Liver (tissue), 9 donors: Measurements from ENCODE around the gene CELF3. TPM values are rescaled to one million over a fixed set of nuclear protein-coding genes. Genes with fewer than 3 reads are reported as not detected.

Experiments used
- DNase-seq: peaks from one replicate; pipeline ENCODE4 v3.0.0-alpha.2; 2017; ENCODE audit warnings: low spot score
- H3K27ac ChIP-seq, 2 donors: one replicate each; pipeline ENCODE4 v1.7.0; 2013; ENCODE audit warnings: inconsistent platforms in 2 of 2, low read length in 2 of 2, control low read depth in 1 of 2, low read depth in 1 of 2, mild to moderate bottlenecking in 1 of 2
- H3K27me3 ChIP-seq, 4 donors: one replicate each; pipeline versions ENCODE4 v1.6.1 to v1.7.0; 2013; ENCODE audit warnings: low read length in 3 of 4, inconsistent platforms in 1 of 4, mild to moderate bottlenecking in 1 of 4, moderate library complexity in 1 of 4; ENCODE audit not compliant: control insufficient read depth in 4 of 4, insufficient read depth in 4 of 4
- H3K36me3 ChIP-seq, 4 donors: one replicate each; pipeline versions ENCODE4 v1.6.1 to v1.7.0; 2013; ENCODE audit warnings: low read length in 3 of 4, mild to moderate bottlenecking in 3 of 4, low read depth in 1 of 4, moderate library complexity in 1 of 4; ENCODE audit not compliant: control insufficient read depth in 4 of 4, insufficient read depth in 3 of 4
- H3K4me1 ChIP-seq, 4 donors: one replicate each; pipeline versions ENCODE4 v1.6.1 to v1.7.0; 2013; ENCODE audit warnings: low read length in 3 of 4, mild to moderate bottlenecking in 3 of 4, moderate library complexity in 1 of 4; ENCODE audit not compliant: control insufficient read depth in 4 of 4, insufficient read depth in 4 of 4
- H3K4me3 ChIP-seq, 3 donors: one replicate each; pipeline versions ENCODE4 v1.6.1 to v1.7.0; 2013; ENCODE audit warnings: low read length in 3 of 3, control low read depth in 1 of 3, low read depth in 1 of 3, mild to moderate bottlenecking in 1 of 3
- H3K9ac ChIP-seq, 2 donors: one replicate each; pipeline ENCODE4 v1.7.0; 2013; ENCODE audit warnings: low read length in 2 of 2, mild to moderate bottlenecking in 2 of 2, moderate library complexity in 2 of 2, control low read depth in 1 of 2, low read depth in 1 of 2
- H3K9me3 ChIP-seq, 4 donors: one replicate each; pipeline versions ENCODE4 v1.6.1 to v1.7.0; 2013; ENCODE audit warnings: low read length in 3 of 4; ENCODE audit not compliant: control insufficient read depth in 4 of 4
- ATF3 ChIP-seq: IDR thresholded peaks from 2 replicates; pipeline ENCODE4 v1.6.1; 2016; ENCODE audit warnings: antibody characterized with exemption
- CTCF ChIP-seq: fragments of 150-350 bp; IDR thresholded peaks from 2 replicates; pipeline ENCODE4 v1.5.1; 2017; ENCODE audit warnings: improper control_type of control experiment, low read depth, low read length; ENCODE audit not compliant: missing input control
- EGR1 ChIP-seq, 2 donors: IDR thresholded peaks; 2 replicates each; pipeline ENCODE4 v1.6.1; 2016 to 2018; ENCODE audit warnings: antibody characterized with exemption in 2 of 2, low read depth in 2 of 2
- FOXA2 ChIP-seq: IDR thresholded peaks from 2 replicates; pipeline ENCODE4 v1.6.1; 2016; ENCODE audit warnings: antibody characterized with exemption
- GABPA ChIP-seq, 2 donors: IDR thresholded peaks in 1 of 2; conservative IDR thresholded peaks in 1 of 2; 2 replicates each; pipeline ENCODE4 v1.6.1; 2016; ENCODE audit warnings: antibody characterized with exemption in 2 of 2, mild to moderate bottlenecking in 1 of 2, moderate library complexity in 1 of 2
- HNF4A ChIP-seq, 2 donors: conservative IDR thresholded peaks; 2 replicates each; pipeline ENCODE4 v1.6.1; 2016; ENCODE audit warnings: antibody characterized with exemption in 2 of 2, mild to moderate bottlenecking in 2 of 2
- HNF4G ChIP-seq: IDR thresholded peaks from 2 replicates; pipeline ENCODE4 v1.6.1; 2016; ENCODE audit warnings: antibody characterized with exemption
- JUND ChIP-seq, 2 donors: IDR thresholded peaks; 2 replicates each; pipeline ENCODE4 v1.6.1; 2016; ENCODE audit warnings: antibody characterized with exemption in 2 of 2
- MAX ChIP-seq: IDR thresholded peaks from 2 replicates; pipeline ENCODE4 v1.6.1; 2016; ENCODE audit warnings: antibody characterized with exemption
- NR2F2 ChIP-seq: IDR thresholded peaks from 2 replicates; pipeline ENCODE4 v1.6.1; 2016; ENCODE audit warnings: antibody characterized with exemption
- RAD21 ChIP-seq, 2 donors: IDR thresholded peaks; 2 replicates each; pipeline ENCODE4 v1.6.1; 2016; ENCODE audit warnings: antibody characterized with exemption in 2 of 2, mild to moderate bottlenecking in 2 of 2
- RXRA ChIP-seq, 2 donors: IDR thresholded peaks; 2 replicates each; pipeline ENCODE4 v1.6.1; 2017 to 2018; ENCODE audit warnings: antibody characterized with exemption in 2 of 2, mild to moderate bottlenecking in 1 of 2
- SP1 ChIP-seq: IDR thresholded peaks from 2 replicates; pipeline ENCODE4 v1.6.1; 2018; ENCODE audit warnings: antibody characterized with exemption, mild to moderate bottlenecking
- TAF1 ChIP-seq: conservative IDR thresholded peaks from 2 replicates; pipeline ENCODE4 v1.6.1; 2016; ENCODE audit warnings: antibody characterized with exemption, mild to moderate bottlenecking
- YY1 ChIP-seq: IDR thresholded peaks from 2 replicates; pipeline ENCODE4 v1.6.1; 2016; ENCODE audit warnings: antibody characterized with exemption, mild to moderate bottlenecking
- WGBS: extraction: QIAGEN DNeasy Blood & Tissue Kit; methylation state at CpG from one replicate; pipeline ENCODE4 v1.1.7; 2013; 5-methylcytosine and 5-hydroxymethylcytosine counted together
- polyA plus RNA-seq, 2 donors: library from polyadenylated mRNA; stranded (reverse) in 1 of 2; unstranded in 1 of 2; fragments of 200-250 nt in 1 of 2; fragments of >200 nt in 1 of 2; fragmentation: Nextera tagmentation in 1 of 2; extraction: Ambion mirVana in 1 of 2; gene quantifications; one replicate each; pipeline versions ENCODE4 v1.2.1 to v1.2.3, GENCODE V29; 2013 to 2015
- total RNA-seq, 2 donors: library from RNA; depleted of rRNA; stranded (reverse); fragments of >200 nt; gene quantifications; one replicate each; pipeline ENCODE4 v1.2.3, GENCODE V29; 2014
- TF ChIP-seq, protein P1 (sequence below): IDR thresholded peaks from 2 replicates; pipeline ENCODE4 v1.6.1; 2016; ENCODE audit warnings: antibody characterized with exemption, mild to moderate bottlenecking
- donor health status: healthy.
- donor health status: healthy.
- donor health status: healthy.
- donor health status: healthy.
- donor health status: healthy.

Gene CELF3
- total and polyA plus RNA-seq, 4 donors = 0.28 TPM; not detected in 3

GRCh38 chr1:151680826-151681225 lies 35.8 kb downstream of the CELF3 start:
- Histone ChIP-seq H3K9ac (no peak overlapping the region), H3K4me3 (no peak overlapping the region), H3K27ac (no peak overlapping the region), H3K9me3 (no peaks in the 10 kb centered on the region), H3K4me1 (no peaks in the 10 kb centered on the region), H3K27me3 (no peaks in the 10 kb centered on the region), H3K36me3 (peaks cover 0 to 14% (median 3%) of the 10 kb centered on the region in 4 donors)
- TF ChIP-seq, protein P1, sequence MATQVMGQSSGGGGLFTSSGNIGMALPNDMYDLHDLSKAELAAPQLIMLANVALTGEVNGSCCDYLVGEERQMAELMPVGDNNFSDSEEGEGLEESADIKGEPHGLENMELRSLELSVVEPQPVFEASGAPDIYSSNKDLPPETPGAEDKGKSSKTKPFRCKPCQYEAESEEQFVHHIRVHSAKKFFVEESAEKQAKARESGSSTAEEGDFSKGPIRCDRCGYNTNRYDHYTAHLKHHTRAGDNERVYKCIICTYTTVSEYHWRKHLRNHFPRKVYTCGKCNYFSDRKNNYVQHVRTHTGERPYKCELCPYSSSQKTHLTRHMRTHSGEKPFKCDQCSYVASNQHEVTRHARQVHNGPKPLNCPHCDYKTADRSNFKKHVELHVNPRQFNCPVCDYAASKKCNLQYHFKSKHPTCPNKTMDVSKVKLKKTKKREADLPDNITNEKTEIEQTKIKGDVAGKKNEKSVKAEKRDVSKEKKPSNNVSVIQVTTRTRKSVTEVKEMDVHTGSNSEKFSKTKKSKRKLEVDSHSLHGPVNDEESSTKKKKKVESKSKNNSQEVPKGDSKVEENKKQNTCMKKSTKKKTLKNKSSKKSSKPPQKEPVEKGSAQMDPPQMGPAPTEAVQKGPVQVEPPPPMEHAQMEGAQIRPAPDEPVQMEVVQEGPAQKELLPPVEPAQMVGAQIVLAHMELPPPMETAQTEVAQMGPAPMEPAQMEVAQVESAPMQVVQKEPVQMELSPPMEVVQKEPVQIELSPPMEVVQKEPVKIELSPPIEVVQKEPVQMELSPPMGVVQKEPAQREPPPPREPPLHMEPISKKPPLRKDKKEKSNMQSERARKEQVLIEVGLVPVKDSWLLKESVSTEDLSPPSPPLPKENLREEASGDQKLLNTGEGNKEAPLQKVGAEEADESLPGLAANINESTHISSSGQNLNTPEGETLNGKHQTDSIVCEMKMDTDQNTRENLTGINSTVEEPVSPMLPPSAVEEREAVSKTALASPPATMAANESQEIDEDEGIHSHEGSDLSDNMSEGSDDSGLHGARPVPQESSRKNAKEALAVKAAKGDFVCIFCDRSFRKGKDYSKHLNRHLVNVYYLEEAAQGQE = no peak
- TF ChIP-seq ATF3 (no peak), FOXA2 (no peak), GABPA (IDR thresholded peaks at IDR 0.05 in 1 of 2, conservative IDR thresholded peaks at IDR 0.05 in 1 of 2) (no peak), HNF4G (no peak), EGR1 (IDR thresholded peaks at IDR 0.05; ENCODE audit: low read depth in 2 of 2) (no peak), TAF1 (no peak), SP1 (no peak), RXRA (IDR thresholded peaks at IDR 0.05) (no peak), HNF4A (conservative IDR thresholded peaks at IDR 0.05) (no peak), NR2F2 (no peak), CTCF (no peak), RAD21 (IDR thresholded peaks at IDR 0.05) (no peak), YY1 (no peak), JUND (IDR thresholded peaks at IDR 0.05) (no peak), MAX (no peak)
- DNase-seq = no peak
- WGBS = 69% methylated on average over 3 of the region's 3 CpGs

DNA sequence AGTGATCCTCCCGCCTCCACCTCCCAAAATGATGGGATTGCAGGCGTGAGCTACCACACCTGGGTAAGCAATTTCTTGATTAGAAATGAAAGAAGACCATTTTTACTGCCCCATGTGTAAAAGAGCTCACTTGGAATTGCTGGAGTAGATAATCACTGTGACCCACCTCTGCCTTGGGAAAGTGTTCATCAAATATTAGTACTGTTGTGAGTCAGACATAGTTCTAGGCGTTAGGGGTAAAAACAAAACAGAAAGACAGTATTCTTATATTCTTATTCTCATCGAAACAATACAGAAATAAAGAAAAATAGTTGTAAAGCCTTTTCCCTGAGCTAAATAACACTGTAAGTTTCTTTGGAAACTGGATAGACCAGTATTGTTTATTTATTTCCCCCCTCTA lies 36.2 kb downstream of the CELF3 start:
- Histone ChIP-seq H3K9ac (no peak overlapping the region), H3K27me3 (no peaks in the 10 kb centered on the region), H3K4me3 (no peak overlapping the region), H3K9me3 (no peaks in the 10 kb centered on the region), H3K4me1 (no peaks in the 10 kb centered on the region), H3K27ac (no peak overlapping the region), H3K36me3 (peaks cover 0 to 14% (median 3%) of the 10 kb centered on the region in 4 donors)
- TF ChIP-seq MAX (no peak), ATF3 (no peak), RXRA (IDR thresholded peaks at IDR 0.05) (no peak), HNF4G (no peak), JUND (IDR thresholded peaks at IDR 0.05) (no peak), NR2F2 (no peak), YY1 (no peak)
- DNase-seq = no peak
- WGBS = 81% methylated on average over 4 of the region's 4 CpGs
